HG03025 (cell line): Measurements from ENCODE around the gene SIL1.

Source experiments
- ATAC-seq: cut with Tn5 transposase; IDR thresholded peaks from one replicate; pipeline ENCODE4 v1.9.1; 2021; ENCODE audit warnings: mild to moderate bottlenecking, moderate library complexity; ENCODE audit not compliant: unreplicated experiment, low FRiP score

The SIL1 gene

DNA sequence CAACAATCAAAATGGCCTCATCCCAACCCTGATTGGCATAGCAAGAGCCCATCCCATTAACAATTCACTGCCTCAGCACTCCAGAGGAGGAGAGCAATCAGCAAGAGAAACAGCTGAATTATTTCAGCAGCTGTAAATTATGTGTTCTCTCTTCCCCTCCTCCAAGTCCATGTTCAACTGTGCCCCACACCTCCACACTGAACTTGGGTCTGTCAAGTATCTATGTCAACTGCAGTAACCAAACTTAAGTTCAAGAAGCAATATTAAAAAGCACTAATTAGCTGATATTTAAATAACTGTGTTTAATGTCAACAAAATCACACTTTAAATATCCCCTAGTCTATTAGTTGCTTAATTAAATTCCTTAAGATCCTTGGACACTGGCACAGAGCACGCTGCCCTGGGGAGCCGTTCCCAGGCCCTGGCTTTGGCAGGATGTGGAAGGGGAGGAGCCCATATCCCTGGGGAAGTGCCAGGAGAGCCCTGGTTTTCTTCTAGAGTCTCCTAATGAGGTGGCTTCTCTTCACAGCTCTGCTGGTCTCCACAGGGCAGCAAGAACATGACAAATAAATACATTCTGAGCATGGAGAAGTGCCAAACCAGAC, 50.6 kb downstream of the SIL1 start:
- ATAC-seq: no peak

DNA sequence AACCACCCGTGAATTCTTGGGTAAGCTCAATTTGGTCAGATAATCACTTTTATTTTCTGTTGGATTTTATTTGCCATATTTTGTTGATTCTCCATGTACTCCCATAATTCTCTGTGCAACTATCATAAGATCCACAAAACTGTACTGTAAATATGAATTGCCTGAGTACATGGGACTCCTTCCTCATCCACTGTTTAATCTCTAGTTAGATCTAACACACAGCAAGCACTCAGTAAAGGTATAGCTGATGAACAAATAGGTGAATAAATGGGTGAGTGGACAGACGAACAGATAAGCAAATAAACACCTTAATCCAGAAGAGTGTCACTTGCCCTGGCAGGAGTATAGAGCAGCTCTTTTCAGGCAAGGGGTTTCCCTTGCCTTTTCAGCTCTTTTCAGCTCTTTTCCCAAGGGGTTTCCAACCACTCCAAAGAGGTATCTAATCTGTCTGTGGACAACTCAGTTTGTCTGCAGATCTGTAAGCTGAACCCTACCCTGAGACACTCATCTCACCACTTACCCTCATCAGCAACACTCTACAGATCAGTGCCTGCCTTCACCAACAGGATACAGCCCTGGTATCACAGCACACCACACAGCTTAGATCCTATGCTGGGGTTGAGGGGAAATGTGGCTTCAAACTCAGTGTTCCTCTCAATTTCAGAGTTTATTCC, 51.2 kb downstream of the SIL1 start:
- no peak for ATAC-seq

DNA sequence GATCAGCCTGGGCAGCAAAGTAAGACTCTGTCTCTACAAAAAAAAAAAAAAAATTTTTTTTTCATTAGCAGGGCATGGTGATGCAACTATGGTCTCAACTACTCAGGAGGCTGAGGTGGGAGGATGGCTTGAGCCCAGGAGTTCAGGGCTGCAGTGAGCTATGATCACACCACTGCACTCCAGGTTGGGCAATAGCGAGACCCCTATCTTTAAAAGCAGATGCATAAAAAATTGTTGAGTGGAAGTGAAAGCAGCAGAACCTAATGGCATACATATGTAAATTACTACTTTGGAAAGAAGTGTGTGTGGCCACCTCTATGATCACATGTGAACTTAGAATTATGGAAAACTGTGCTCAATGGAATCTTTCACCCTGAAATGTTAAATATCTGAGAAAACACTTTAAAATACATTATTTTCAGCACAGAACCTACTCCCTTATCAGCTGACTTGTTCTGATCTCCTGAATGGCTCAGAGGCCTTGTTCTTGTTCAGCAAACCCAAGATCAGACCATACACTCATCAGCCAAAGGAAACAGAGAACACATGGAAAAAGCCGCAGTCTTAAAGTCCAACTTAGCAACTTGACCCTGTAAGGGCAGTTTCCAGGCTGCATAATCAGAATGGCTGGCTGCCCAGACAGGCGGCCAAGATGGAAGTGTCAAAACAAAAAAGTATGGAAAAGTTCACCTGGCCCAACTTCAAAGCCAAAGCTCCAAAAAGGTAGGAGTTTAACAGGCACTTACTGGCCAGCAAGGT, 56.5 kb downstream of the SIL1 start:
- no peak for ATAC-seq

DNA sequence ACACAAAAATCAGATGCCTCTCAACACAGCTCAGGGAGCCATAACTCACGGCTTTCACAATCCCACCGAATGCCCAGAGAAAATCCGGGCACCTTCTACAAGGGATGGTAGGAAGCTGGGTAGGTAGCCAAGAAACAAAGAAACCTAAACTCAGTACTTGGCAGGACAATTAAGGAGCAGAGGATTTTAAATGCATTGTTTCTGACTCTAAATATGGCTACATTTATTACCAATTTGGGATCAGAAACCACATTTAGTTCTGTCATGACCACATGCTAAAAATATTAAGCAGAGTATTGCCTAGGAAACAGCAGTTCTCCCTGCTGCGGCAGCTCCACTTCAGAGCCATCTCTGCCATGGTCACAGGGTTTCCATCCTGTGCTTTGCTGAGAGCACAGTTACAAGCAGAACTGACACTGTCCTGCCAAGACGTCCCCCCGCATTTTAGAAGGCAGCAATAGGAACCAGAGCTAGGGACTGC, 57.5 kb downstream of the SIL1 start:
- no peak for ATAC-seq

DNA sequence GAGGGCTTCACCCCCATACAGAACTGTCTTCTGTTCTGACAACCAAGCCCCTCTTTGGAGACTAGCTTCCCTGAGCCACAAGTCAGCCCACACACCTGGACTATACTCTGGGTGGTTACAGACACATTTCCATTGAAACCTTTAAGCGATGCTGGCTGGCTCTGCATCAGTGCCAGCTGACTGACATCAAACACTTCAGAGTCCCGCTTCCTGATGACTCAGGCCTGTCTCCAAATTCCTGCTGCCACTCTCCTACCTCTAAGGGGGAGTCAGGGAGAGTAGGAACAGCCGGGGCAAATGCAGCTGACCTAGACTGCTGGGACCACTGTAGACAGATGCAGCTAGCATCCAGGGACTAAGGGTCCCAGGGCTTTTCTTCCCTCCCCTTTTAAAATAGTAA, 59.4 kb downstream of the SIL1 start:
- no peak for ATAC-seq

DNA sequence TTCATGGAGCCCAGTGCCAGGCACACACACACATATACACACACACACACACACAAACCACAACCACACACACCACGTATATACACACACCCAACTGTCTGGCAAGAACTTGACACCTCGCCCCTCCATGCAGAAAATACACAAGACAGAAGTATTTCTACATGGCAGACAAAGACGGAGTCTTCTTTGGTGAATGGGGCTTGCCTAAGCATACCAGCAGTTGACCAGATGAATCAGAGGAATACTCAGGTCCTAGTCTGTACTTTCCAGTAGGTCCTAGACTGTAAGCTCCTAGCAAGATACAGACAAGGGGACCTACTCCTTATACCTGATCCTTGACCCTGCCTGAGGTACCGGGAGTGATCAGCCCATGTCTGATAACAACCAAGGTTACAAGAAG, 60.1 kb downstream of the SIL1 start:
- ATAC-seq: no peak

DNA sequence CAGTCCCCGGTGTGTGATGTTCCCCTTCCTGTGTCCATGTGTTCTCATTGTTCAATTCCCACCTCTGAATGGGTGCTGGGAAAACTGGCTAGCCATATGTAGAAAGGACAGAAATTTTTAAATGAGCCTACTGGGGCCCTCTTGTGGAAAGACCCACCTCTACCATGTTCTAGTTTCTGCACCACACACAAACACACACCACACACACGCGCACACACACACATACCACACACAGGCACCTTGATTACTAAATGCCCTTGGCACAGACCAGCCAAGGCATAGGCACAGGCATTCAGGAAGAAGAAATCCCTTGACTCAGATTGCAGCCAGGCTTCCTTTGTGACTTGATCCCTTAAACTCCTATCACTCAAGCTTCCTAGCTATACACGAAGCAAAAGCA, 60.5 kb downstream of the SIL1 start:
- no peak for ATAC-seq

DNA sequence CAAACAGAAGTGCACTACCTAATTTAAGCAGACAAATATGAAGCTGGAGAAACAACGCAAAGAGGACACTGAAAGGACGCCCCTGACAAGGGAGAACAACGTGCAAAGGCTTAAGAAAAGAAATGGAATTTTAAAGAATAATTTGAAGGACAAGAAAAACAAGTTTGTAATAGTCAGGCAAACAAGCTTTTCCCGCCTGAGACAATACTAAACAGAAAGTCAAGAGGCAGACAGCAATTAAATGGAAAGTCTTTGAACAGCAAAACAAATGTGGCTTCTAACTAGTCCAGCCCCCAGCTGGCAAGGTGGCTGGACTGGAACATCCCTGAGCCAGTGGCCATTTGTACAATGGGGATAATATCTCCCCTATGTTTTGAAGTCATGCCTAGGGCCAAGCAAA, 63.3 kb downstream of the SIL1 start:
- ATAC-seq: no peak

DNA sequence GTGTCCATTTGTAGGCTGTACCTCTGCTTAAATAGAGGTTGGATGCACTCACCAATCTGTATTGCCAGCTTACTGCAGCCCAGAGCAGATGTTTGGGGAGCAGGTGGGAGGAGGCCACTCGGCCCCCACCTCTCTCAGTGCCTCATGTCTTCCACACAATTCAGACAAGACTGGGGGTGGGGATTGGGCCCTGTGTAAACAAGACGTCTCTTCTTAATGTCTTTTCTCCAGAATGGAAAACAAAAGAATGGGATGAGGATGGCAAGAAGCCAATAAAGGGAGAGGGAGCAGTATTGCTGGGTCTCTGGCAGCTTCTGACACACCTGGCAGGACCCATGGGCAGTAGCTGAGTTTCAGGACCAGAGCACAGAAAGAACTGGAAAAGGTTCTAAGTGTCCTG, 64.9 kb downstream of the SIL1 start:
- ATAC-seq: no peak

DNA sequence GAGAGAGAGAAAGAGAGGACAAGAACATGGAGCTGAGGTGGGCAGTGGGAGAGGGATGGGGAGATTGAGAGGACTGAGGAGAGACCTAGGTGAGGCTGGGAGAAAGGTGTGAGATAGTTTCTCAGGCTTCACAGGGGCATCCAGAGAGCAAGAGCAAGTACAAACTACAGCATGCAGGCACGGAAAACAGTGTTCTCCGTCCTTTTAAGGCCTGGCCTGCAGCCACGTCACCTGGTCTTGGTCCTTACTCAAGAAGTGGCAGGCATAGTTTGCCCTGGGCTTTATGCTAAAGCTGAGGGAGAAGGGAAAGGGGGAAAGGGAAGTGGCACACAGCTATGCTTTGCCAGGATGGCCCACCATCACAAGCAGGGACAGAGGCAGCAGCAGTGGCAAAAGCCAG, 65.7 kb downstream of the SIL1 start:
- ATAC-seq: no peak

DNA sequence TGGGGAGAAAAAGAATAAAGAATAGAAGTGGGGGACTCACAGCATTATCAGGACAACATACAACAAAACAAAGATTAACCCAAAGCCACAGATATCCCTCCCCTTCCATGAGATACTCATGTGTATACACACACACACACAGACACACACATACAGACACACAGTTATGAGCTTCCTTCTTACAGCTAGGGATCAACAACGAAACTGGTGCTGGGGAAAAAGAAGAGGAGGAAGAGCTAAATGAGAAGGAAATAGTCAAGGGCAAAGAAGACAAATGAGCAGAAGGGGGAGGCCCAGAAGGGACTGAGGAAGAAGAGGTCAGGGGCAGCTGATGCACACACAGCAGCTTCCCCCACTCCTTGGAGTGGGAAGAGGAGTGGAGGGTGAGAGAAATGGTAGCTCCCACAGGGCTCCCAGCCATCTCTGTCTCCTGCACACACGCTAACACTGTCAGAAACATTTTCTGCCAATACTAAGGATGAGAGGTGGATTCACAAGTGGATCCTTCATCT, 66.2 kb downstream of the SIL1 start:
- no peak for ATAC-seq

DNA sequence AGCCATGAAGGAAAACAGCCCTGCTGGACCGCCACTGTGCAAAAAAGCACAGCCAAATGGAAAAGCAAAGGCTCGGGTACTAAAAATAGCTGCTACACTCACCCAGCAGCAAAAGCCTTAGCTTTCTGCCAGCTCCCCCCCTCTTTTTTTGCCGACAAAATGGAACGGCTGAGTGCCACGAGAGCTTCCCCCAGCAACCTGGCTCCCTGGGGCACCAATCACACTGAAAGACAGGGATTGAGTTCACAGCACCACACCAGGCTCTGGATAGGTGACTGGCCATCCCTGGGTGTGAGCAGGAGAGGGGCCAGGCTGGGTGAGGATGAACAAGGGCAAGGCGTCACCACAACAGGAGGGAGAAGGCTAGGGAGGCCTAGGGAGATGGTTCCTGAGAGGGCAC, 66.7 kb downstream of the SIL1 start:
- no peak for ATAC-seq

DNA sequence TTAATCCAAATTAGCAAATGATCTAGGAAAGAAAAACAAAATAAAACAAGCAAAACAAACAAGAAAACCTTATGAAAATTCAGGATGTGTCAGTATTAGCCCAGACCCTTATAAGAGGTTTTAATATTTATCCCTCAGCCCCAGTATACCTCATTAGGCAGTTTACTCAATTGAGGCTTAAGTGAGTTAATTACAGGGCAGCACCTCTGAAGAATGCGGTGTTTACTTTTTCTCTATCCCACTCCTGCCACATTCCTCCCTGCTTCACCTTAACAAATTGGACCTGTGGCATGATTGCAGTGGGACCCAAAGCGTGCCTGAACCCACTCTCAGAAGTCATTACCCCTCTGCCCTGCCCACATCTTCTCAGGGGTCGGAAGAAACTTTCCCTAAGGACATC, 67.1 kb downstream of the SIL1 start:
- ATAC-seq: no peak

DNA sequence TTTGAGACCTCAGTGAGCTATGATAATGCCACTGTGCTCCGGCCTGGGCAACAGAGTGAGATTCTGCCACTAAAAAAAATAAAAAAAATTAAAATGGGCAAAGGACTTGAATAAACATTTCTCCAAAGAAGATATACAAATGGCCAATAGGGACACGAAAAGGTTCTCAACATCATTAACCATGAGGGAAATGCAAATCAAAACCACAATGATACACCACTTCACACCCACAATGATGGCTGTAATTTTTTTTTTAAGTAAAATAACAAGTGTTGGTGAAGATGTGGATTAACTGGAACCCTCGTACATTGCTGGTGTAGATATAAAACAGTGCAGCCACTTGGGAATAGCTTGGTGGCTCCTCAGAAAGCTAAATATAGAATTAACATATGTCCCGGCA, 68.0 kb downstream of the SIL1 start:
- no peak for ATAC-seq

DNA sequence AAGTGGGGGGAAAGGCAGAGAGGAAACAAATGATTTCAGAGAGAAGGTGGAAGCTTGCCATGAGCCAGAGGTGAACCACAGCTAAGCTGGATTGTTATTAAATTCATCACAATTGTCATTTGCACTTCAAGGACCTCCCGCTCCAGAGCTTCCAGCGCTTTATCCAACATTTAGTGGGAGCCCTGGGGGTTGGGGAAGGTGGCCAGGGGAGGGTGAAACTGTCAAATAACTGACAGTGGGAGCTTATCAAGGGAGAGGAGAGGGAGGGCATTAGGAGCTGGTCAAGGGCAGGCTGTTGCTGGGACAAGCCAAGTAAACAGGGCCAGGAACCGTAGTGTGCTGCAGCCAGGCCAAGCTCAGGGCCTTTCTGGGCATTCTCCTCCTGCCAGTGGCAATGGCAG, 71.5 kb downstream of the SIL1 start:
- no peak for ATAC-seq

DNA sequence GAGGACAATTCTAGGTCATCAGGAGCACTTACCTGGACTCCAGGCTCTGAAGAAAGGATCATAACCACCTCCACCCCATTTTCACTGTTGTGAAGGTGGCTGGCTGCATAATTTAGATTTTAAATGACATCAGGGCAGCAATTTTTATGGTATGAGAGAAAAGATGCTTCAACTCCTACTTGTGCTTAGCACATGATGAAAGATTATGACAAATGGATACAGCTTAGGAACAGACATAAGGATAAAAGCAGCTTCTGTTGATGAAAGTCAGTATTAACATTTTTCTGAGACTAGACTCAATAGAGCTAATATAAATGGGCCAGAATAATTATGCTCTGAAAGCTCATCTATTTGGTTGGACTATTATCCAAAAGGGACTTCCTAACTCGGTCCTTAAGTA, 72.2 kb downstream of the SIL1 start:
- ATAC-seq: no peak

DNA sequence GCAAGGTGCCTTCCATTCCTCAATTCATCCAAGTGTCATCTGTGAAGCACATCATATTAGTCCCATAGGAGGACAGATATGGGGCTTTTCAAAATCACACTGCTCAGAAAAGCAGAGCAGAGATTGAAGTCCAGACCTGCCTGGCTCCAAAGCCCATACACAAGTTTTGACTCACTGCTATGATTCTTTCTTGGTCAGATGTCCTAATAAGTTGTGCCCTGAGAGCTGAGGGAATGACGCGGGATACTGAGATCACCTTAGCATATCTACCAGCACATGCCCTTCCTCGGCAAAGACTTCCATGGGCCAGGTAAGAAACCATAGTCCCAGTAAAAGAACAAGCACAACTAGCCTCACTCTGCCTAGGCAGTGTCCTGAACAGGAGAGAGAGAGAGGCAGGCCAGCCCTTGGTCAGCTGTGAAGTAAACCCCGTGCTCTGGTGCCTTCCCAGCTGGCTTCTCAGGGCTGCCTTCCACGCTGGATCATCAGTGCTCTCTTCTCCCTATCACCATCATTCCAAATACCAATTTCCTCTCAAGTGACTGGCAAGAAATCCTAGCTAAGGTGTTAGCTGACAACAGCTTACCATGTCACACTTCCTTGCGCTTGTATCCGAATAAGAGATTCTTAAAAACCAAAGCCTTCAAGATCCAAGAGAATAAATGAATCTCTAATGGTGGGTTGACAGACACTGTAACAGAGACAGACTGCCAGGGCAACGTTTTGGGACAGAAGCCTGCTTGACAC, 73.2 kb downstream of the SIL1 start:
- no peak for ATAC-seq

DNA sequence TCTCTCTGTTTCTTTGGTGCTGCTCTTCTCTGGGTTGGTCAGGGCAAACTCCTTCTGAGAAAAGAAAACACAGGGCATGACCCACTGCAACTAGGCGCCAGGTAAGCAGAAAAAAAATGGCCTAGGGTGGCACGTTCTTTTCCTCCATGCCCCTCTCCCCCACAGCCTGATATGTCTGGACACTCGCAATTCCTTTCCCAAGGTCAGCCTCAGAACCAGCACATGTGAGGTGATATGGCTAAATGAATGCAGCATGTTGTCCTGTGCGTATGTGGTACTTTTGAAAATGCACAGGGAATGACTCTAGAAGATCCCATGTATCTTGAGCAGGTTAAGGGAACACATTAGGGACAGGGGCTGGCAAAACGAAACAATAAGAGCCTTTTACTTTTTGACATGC, 77.0 kb downstream of the SIL1 start:
- ATAC-seq: no peak

DNA sequence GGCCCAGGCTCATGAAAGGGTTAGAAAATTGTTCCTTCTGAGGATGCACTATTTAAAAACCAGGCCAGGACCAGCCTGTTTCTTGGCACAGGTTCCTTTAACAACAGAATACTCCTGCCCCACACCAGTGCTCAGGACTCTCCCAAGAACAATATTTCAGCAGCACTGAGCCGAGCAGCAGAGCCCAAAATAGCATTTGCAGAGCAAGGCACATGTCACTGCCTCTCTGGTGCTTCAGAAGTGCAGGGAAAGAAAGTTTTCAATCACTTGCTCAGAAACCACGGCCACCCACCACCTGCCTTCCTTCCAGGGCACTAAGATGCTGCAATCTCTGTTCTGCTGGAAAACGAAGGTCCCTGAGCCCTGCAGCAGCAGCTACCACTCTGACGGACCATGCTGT, 77.6 kb downstream of the SIL1 start:
- ATAC-seq: no peak

DNA sequence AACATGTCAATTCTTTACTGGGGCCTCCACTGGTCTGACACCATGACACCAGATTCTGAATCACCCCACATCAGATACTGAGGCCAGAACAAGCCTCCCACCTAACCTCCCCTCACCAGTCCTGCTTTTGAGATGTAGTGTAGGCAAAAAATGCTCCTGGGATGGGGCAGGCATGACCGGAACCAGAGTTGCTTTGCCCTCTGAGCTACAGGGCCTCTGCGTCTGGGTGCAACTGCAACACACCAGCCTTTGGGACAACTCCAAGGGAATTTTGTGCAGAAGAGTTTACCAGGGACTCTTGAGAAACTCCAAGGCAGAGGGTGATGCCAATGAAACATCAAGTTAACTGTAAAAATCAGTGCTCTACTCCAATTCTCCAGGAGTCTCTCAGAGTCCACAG, 79.4 kb downstream of the SIL1 start:
- ATAC-seq: no peak

DNA sequence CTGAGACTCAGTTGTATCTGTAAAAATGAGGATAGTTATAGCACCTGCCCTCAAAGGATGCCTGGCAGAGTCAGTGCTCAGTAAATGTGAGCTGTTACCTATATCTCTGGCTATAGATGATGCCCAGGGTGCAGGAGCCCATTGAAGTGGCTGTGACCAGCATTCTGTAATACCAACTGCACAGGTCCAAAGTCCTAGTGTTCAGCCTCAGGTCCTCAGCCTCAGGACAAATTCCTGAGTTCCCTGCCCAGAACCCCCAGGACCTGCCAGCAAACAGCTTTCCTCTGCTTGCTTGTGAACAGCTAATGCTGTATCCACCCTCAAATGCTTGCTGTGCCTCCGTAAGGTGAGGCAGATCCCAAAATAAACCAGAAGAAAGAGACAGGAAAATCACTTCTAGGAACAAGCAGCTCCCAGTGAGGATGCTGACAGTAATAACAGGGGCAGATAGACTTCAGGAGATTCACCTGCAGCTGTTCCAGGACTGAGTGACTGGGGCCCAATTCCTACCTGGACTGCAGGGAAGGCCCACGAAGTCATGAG, 80.8 kb downstream of the SIL1 start:
- ATAC-seq: no peak
